DND-41 (cell line): Measurements from ENCODE around the gene PCMTD2.
"Not testable (repeated sequence)": the region's sequence is repeated elsewhere in the genome, so short reads cannot be mapped to it uniquely, and the experiment has no call there.

Experiments
- EZH2 ChIP-seq: IDR thresholded peaks from 3 replicates; pipeline ENCODE4 v1.6.1; 2012; ENCODE audit warnings: borderline replicate concordance, low read depth, mild to moderate bottlenecking, moderate library complexity, low read length, inconsistent platforms; ENCODE audit not compliant: severe bottlenecking
- TF ChIP-seq, protein P1 (sequence below): IDR thresholded peaks from 2 replicates; pipeline ENCODE4 v1.5.1; 2012; ENCODE audit warnings: borderline replicate concordance, low read length, moderate library complexity, mild to moderate bottlenecking; ENCODE audit not compliant: poor library complexity, severe bottlenecking; ENCODE audit errors: extremely low read depth

- TF ChIP-seq, protein P1, sequence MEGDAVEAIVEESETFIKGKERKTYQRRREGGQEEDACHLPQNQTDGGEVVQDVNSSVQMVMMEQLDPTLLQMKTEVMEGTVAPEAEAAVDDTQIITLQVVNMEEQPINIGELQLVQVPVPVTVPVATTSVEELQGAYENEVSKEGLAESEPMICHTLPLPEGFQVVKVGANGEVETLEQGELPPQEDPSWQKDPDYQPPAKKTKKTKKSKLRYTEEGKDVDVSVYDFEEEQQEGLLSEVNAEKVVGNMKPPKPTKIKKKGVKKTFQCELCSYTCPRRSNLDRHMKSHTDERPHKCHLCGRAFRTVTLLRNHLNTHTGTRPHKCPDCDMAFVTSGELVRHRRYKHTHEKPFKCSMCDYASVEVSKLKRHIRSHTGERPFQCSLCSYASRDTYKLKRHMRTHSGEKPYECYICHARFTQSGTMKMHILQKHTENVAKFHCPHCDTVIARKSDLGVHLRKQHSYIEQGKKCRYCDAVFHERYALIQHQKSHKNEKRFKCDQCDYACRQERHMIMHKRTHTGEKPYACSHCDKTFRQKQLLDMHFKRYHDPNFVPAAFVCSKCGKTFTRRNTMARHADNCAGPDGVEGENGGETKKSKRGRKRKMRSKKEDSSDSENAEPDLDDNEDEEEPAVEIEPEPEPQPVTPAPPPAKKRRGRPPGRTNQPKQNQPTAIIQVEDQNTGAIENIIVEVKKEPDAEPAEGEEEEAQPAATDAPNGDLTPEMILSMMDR = not testable (repeated sequence)
- not testable (repeated sequence) for TF ChIP-seq EZH2
Observed at GRCh38 chr20:64287264-64287590, 31.7 kb downstream of the PCMTD2 start.
